H9 (cell line): ENCODE data around the gene AGL. TPM values are rescaled to one million over a fixed set of nuclear protein-coding genes. Genes with fewer than 3 reads are reported as not detected.

Source experiments
- DNase-seq: peaks from one replicate; pipeline ENCODE4 v3.0.0-alpha.2; 2017
- H2AFZ ChIP-seq: one replicate; pipeline ENCODE4 v1.6.1; 2013; ENCODE audit warnings: mild to moderate bottlenecking, low read length, control low read depth, moderate library complexity
- H2AK5ac ChIP-seq: 2 replicates; pipeline ENCODE4 v1.6.1; 2013; ENCODE audit warnings: low read length, control low read depth, mixed read lengths; ENCODE audit not compliant: insufficient read length
- H2BK120ac ChIP-seq: one replicate; pipeline ENCODE4 v1.6.1; 2013; ENCODE audit warnings: low read depth, mild to moderate bottlenecking, low read length, control low read depth, inconsistent platforms; ENCODE audit not compliant: poor library complexity, severe bottlenecking
- H2BK12ac ChIP-seq: 2 replicates; pipeline ENCODE4 v1.6.1; 2013; ENCODE audit warnings: low read length, control low read depth, mixed read lengths, low read depth; ENCODE audit not compliant: insufficient read length
- H2BK15ac ChIP-seq: 2 replicates; pipeline ENCODE4 v1.6.1; 2013; ENCODE audit warnings: low read depth, low read length, control low read depth
- H2BK20ac ChIP-seq: one replicate; pipeline ENCODE4 v1.6.1; 2013; ENCODE audit warnings: low read depth, mild to moderate bottlenecking, low read length, control low read depth, inconsistent platforms; ENCODE audit not compliant: poor library complexity, severe bottlenecking
- H2BK5ac ChIP-seq: 2 replicates; pipeline ENCODE4 v1.6.1; 2013; ENCODE audit warnings: low read length, control low read depth, mixed read lengths; ENCODE audit not compliant: insufficient read length
- H3K14ac ChIP-seq: 2 replicates; pipeline ENCODE4 v1.6.1; 2013; ENCODE audit warnings: low read length, control low read depth; ENCODE audit not compliant: insufficient read depth
- H3K18ac ChIP-seq: 2 replicates; pipeline ENCODE4 v1.6.1; 2013; ENCODE audit warnings: low read depth, mild to moderate bottlenecking, mixed read lengths, low read length, control low read depth; ENCODE audit not compliant: insufficient read length
- H3K23ac ChIP-seq: 2 replicates; pipeline ENCODE4 v1.6.1; 2013; ENCODE audit warnings: low read length, control low read depth, mixed read lengths, low read depth; ENCODE audit not compliant: insufficient read length
- H3K23me2 ChIP-seq: 2 replicates; pipeline ENCODE4 v1.6.1; 2013; ENCODE audit warnings: low read depth, mild to moderate bottlenecking, mixed read lengths, low read length, control low read depth; ENCODE audit not compliant: insufficient read length, poor library complexity, severe bottlenecking
- H3K27ac ChIP-seq: 2 replicates; pipeline ENCODE4 v1.5.1; 2013; ENCODE audit warnings: low read length, control low read depth, mixed read lengths, low read depth; ENCODE audit not compliant: insufficient read length
- H3K27me3 ChIP-seq: 2 replicates; pipeline ENCODE4 v1.6.1; 2013; ENCODE audit warnings: low read length, control low read depth, inconsistent platforms; ENCODE audit not compliant: insufficient read depth
- H3K4ac ChIP-seq: 2 replicates; pipeline ENCODE4 v1.6.1; 2013; ENCODE audit warnings: low read depth, mild to moderate bottlenecking, control low read depth, inconsistent platforms, low read length, moderate library complexity
- H3K4me1 ChIP-seq: 2 replicates; pipeline ENCODE4 v1.6.1; 2013; ENCODE audit warnings: low read length, control low read depth, inconsistent platforms; ENCODE audit not compliant: insufficient read depth
- H3K4me2 ChIP-seq: 2 replicates; pipeline ENCODE4 v1.6.1; 2013; ENCODE audit warnings: low read length, control low read depth, mixed read lengths; ENCODE audit not compliant: insufficient read length, insufficient read depth
- H3K56ac ChIP-seq: 2 replicates; pipeline ENCODE4 v1.6.1; 2013; ENCODE audit warnings: low read depth, mild to moderate bottlenecking, mixed read lengths, low read length, control low read depth; ENCODE audit not compliant: insufficient read length
- H3K79me1 ChIP-seq: 2 replicates; pipeline ENCODE4 v1.6.1; 2013; ENCODE audit warnings: low read depth, mild to moderate bottlenecking, moderate library complexity, low read length, control low read depth, inconsistent platforms; ENCODE audit not compliant: insufficient read depth, poor library complexity, severe bottlenecking
- H3K79me2 ChIP-seq: 2 replicates; pipeline ENCODE4 v1.6.1; 2013; ENCODE audit warnings: low read length, control low read depth, inconsistent platforms; ENCODE audit not compliant: insufficient read depth
- H3K9ac ChIP-seq: 2 replicates; pipeline ENCODE4 v1.6.1; 2013; ENCODE audit warnings: low read length, control low read depth, mixed read lengths; ENCODE audit not compliant: insufficient read length; ENCODE audit errors: extremely low read depth
- H3K9me3 ChIP-seq: one replicate; pipeline ENCODE4 v1.6.1; 2013; ENCODE audit warnings: low read depth, low read length, inconsistent platforms; ENCODE audit not compliant: control insufficient read depth
- H3T11ph ChIP-seq: one replicate; pipeline ENCODE4 v1.6.1; 2013; ENCODE audit warnings: mild to moderate bottlenecking, low read length, control low read depth, inconsistent platforms
- H4K20me1 ChIP-seq: one replicate; pipeline ENCODE4 v1.6.1; 2013; ENCODE audit not compliant: control insufficient read depth, insufficient read length, insufficient read depth
- H4K5ac ChIP-seq: 2 replicates; pipeline ENCODE4 v1.6.1; 2013; ENCODE audit warnings: low read depth, mild to moderate bottlenecking, mixed read lengths, low read length, control low read depth; ENCODE audit not compliant: insufficient read length
- H4K8ac ChIP-seq: replicated peaks from 2 replicates; pipeline ENCODE4 v1.6.1; 2013; ENCODE audit warnings: low read length, control low read depth, mixed read lengths, low read depth; ENCODE audit not compliant: insufficient read length
- H4K91ac ChIP-seq: 2 replicates; pipeline ENCODE4 v1.6.1; 2013; ENCODE audit warnings: low read depth, mild to moderate bottlenecking, moderate library complexity, mixed read lengths, low read length, control low read depth; ENCODE audit not compliant: insufficient read length
- H3K27ac Mint-ChIP-seq, 3 experiments: 2 replicates in 2 of 3; 3 replicates in 1 of 3; pipeline ENCODE4 v1.8.0; 2020 to 2021; ENCODE audit warnings: mixed read lengths in 3 of 3, mild to moderate bottlenecking in 1 of 3, moderate library complexity in 1 of 3
- H3K27me3 Mint-ChIP-seq: 2 replicates; pipeline ENCODE4 v1.8.0; 2021; ENCODE audit warnings: low read depth, mild to moderate bottlenecking, moderate library complexity, mixed read lengths
- H3K36me3 Mint-ChIP-seq, 3 experiments: 2 replicates in 2 of 3; 3 replicates in 1 of 3; pipeline ENCODE4 v1.8.0; 2020 to 2021; ENCODE audit warnings: low read depth in 3 of 3, mixed read lengths in 3 of 3; ENCODE audit not compliant: insufficient read depth in 1 of 3
- H3K4me1 Mint-ChIP-seq, 2 experiments: 2 replicates each; pipeline ENCODE4 v1.8.0; 2020; ENCODE audit warnings: mixed read lengths in 2 of 2
- H3K4me3 Mint-ChIP-seq, 2 experiments: 2 replicates in 1 of 2; 3 replicates in 1 of 2; pipeline ENCODE4 v1.8.0; 2020 to 2021; ENCODE audit warnings: mild to moderate bottlenecking in 2 of 2, mixed read lengths in 2 of 2, moderate library complexity in 1 of 2
- H3K9me3 Mint-ChIP-seq, 2 experiments: 2 replicates in 1 of 2; 3 replicates in 1 of 2; pipeline ENCODE4 v1.8.0; 2020; ENCODE audit warnings: mild to moderate bottlenecking in 2 of 2, mixed read lengths in 2 of 2, moderate library complexity in 1 of 2
- CTCF ChIP-seq: fragments of 200-600 bp; sonication (generic); conservative IDR thresholded peaks from 3 replicates; pipeline ENCODE4 v1.8.0; 2021; ENCODE audit warnings: antibody characterized with exemption, mild to moderate bottlenecking
- WGBS: extraction: QIAGEN DNeasy Blood & Tissue Kit; methylation state at CpG from one replicate; pipeline ENCODE4 v1.1.7; 2013; ENCODE audit warnings: missing lambda C conversion rate, low lambda C conversion rate, mixed read lengths; ENCODE audit not compliant: insufficient read length; ENCODE audit errors: extremely low coverage; 5-methylcytosine and 5-hydroxymethylcytosine counted together
- total RNA-seq: library from RNA; stranded (reverse); gene quantifications from 2 replicates; pipeline ENCODE4 v1.2.1, GENCODE V29; 2021

AGL gene
- total RNA-seq, 1 experiment from 2014 or later, result 24.0 TPM

- TF ChIP-seq CTCF, result no peak
- no peak for DNase-seq
- no peak overlapping the region for H2BK12ac ChIP-seq
- no peaks in the 10 kb centered on the region for H4K20me1 ChIP-seq
- no peak overlapping the region for H3T11ph ChIP-seq
- no peaks in the 10 kb centered on the region for H3K9me3 ChIP-seq
- H3K27ac ChIP-seq, result no peak overlapping the region
- H2BK20ac ChIP-seq, result no peak overlapping the region
- H3K56ac ChIP-seq, result no peak overlapping the region
- H3K36me3 Mint-ChIP-seq, result peaks cover 2 to 8% (median 3%) of the 10 kb centered on the region in 3 experiments; a peak in 5 of 7 replicates
- H2BK15ac ChIP-seq, result no peak overlapping the region
- H3K27me3 ChIP-seq, result no peaks in the 10 kb centered on the region
- H3K27ac Mint-ChIP-seq, result no peak overlapping the region; a peak in 1 of 7 replicates
- H3K27me3 Mint-ChIP-seq, result no peaks in the 10 kb centered on the region
- H3K79me2 ChIP-seq, result no peaks in the 10 kb centered on the region
- no peak overlapping the region for H3K23ac ChIP-seq
- H3K18ac ChIP-seq, result no peak overlapping the region
- no peak overlapping the region for H3K9ac ChIP-seq
- H4K5ac ChIP-seq, result no peak overlapping the region
- H4K8ac ChIP-seq, result no peak overlapping the region
- no peak overlapping the region for H3K4me3 Mint-ChIP-seq
- H3K23me2 ChIP-seq, result no peaks in the 10 kb centered on the region
- no peak overlapping the region for H2BK5ac ChIP-seq
- H3K4me1 Mint-ChIP-seq, result no peaks in the 10 kb centered on the region
- no peak overlapping the region for H3K4ac ChIP-seq
- no peak overlapping the region for H3K14ac ChIP-seq
- H2AK5ac ChIP-seq, result no peak overlapping the region
- H2AFZ ChIP-seq, result no peak overlapping the region
- H3K79me1 ChIP-seq, result no peaks in the 10 kb centered on the region
- H3K4me2 ChIP-seq, result no peak overlapping the region
- no peak overlapping the region for H2BK120ac ChIP-seq
- H3K9me3 Mint-ChIP-seq, result peaks cover 8 to 15% of the 10 kb centered on the region in 2 experiments
- WGBS, result no CpG with 5 or more reads among the region's 4 CpGs
- no peak overlapping the region for H4K91ac ChIP-seq
- H3K4me1 ChIP-seq, result no peaks in the 10 kb centered on the region
Measured at GRCh38 chr1:99820546-99820945, 29.6 kb upstream of the AGL start.
